Stimulated activated naive B cell treated with anti-CD40 and anti-IgM and Interleukin-4, amounts not matched to agents 10 μg/mL and 1 μg/mL and 100 μg/mL, for 72 hours (primary cell): Measurements from ENCODE around the gene FAM163B.

Experiments
- ATAC-seq, 2 donors: fragments of 150-1000 bp; cut with Tn5 transposase; replicated peaks; 2 replicates each; pipeline ENCODE4 v1.10.0; 2021; ENCODE audit warnings: moderate library complexity in 1 of 2
- DNase-seq: peaks from one replicate; pipeline ENCODE4 v3.0.0; 2021
- H3K27ac Mint-ChIP-seq: one replicate; pipeline ENCODE4 v1.8.0; 2022; ENCODE audit warnings: mild to moderate bottlenecking, mixed read lengths
- H3K27me3 Mint-ChIP-seq, 2 donors: one replicate each; pipeline ENCODE4 v1.8.0; 2022; ENCODE audit warnings: mixed read lengths in 2 of 2
- H3K36me3 Mint-ChIP-seq, 2 donors: one replicate each; pipeline ENCODE4 v1.8.0; 2022; ENCODE audit warnings: mixed read lengths in 2 of 2, mild to moderate bottlenecking in 1 of 2
- H3K4me1 Mint-ChIP-seq, 2 donors: one replicate each; pipeline ENCODE4 v1.8.0; 2022; ENCODE audit warnings: mixed read lengths in 2 of 2, mild to moderate bottlenecking in 1 of 2
- H3K4me3 Mint-ChIP-seq, 2 donors: one replicate each; pipeline ENCODE4 v1.8.0; 2022; ENCODE audit warnings: mild to moderate bottlenecking in 2 of 2, mixed read lengths in 2 of 2, moderate library complexity in 1 of 2
- H3K9me3 Mint-ChIP-seq, 2 donors: one replicate each; pipeline ENCODE4 v1.8.0; 2022; ENCODE audit warnings: mixed read lengths in 2 of 2, mild to moderate bottlenecking in 1 of 2

The FAM163B gene

DNA sequence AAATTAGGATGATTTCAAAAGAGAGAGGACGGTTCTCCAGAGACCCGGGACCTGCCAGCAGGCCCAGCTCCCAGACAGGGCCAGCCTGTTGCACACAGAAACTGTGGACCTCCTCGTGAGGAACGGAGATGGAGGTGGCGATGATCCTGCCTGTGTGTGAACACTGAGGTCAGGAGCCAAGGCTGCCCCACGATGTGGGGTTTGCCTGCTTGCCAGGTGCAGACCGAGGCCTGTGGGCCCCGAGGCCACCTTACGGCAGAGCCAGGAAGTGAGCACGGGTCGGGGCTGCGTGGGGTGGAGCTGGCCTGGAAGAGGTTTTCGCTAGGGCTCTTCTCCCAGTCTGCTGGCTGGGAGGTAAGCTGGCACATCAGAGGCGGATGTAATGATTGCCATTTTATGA lies 4.3 kb downstream of the FAM163B start:
- Mint-ChIP-seq H3K4me1 (peaks cover 8 to 11% of the 10 kb centered on the region in 2 donors), H3K36me3 (peaks cover 0 to 2% of the 10 kb centered on the region in 2 donors)
- ATAC-seq: no peak

DNA sequence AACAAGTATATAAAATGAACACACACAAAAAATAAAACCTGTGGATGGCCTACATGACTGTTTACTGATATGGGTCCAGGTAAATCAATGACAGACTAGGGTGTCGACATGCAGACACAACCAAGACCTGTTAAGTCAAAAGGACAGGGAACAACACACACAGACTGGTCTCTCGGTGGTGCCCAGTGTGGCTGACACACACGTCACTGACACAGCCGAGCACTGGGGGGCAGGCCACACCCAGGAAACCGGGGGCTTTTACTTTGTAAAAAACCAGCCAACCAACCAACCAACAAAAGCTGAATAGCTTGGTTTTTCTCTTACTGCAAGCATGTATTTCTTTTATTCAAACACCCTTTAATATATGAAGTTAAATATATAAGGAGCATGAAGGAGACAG lies 5.0 kb downstream of the FAM163B start:
- peaks cover 8 to 11% of the 10 kb centered on the region in 2 donors for H3K4me1 Mint-ChIP-seq
- H3K27ac Mint-ChIP-seq: no peak overlapping the region
- DNase-seq: no peak
- H3K4me3 Mint-ChIP-seq: no peak overlapping the region
- no peaks in the 10 kb centered on the region for H3K9me3 Mint-ChIP-seq
- H3K27me3 Mint-ChIP-seq: peaks cover 47 to 57% of the 10 kb centered on the region in 2 donors
- H3K36me3 Mint-ChIP-seq: no peaks in the 10 kb centered on the region
- ATAC-seq: peak; percentile 68 to 73

More for the DNA sequence above, 4.3 kb downstream of the FAM163B start:
- no peak for DNase-seq
- no peak overlapping the region for H3K27ac Mint-ChIP-seq
- no peak overlapping the region for H3K4me3 Mint-ChIP-seq
- H3K27me3 Mint-ChIP-seq: peaks cover 52 to 62% of the 10 kb centered on the region in 2 donors
- no peaks in the 10 kb centered on the region for H3K9me3 Mint-ChIP-seq

GRCh38 chr9:133603135-133603927 lies 5.9 kb downstream of the FAM163B start:
- Mint-ChIP-seq H3K4me3 (no peak overlapping the region), H3K27me3 (peaks cover 44 to 52% of the 10 kb centered on the region in 2 donors), H3K9me3 (no peaks in the 10 kb centered on the region), H3K4me1 (peaks cover 8 to 11% of the 10 kb centered on the region in 2 donors), H3K27ac (no peak overlapping the region), H3K36me3 (no peaks in the 10 kb centered on the region)
- DNase-seq (no peak), ATAC-seq (no peak)

DNA sequence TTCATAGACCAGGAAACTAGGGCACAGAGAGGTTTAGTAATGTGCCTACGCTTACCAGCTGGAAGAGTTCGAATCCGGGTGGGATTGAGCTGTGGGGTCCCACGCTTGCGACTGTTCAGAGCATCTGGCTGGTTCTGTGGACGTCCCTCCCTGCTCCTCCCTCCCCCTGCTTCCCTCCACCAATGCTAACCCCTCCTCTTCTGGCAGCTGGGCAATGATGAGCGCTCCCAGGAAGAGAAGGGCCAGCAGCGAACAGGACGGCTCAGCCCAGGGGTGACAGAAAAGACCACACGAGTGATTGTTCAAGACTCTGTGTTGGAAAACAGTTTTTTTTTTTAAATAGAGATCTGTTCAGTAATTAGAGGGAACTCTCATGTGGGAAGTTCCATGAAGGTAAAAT lies 6.9 kb downstream of the FAM163B start:
- Mint-ChIP-seq H3K27me3 (peaks cover 36 to 42% of the 10 kb centered on the region in 2 donors), H3K4me1 (peaks cover 8 to 11% of the 10 kb centered on the region in 2 donors), H3K36me3 (peaks cover 4 to 6% of the 10 kb centered on the region in 2 donors), H3K4me3 (no peak overlapping the region), H3K27ac (no peak overlapping the region), H3K9me3 (peaks cover 8% of the 10 kb centered on the region in 2 donors)
- DNase-seq (no peak), ATAC-seq (no peak)

DNA sequence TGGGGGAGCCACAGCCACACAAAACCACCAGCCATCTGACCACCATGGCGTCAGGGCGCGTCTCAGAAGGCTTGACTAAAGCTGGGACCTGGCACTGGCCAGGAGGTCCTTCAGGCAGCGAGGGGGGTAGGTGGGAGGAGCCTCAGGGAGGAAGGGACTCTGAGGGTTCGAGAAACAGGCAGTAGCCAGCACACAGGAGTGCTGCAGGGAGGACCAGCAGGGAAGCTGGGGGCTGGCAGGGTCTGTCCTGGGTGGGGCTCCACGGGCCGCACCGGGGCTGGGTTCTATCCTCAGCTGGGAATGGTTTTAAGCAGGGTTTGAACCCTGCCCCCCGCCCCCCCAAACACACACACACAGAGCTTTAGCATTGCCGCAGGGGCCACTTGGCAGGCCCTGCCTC lies 7.4 kb downstream of the FAM163B start:
- H3K4me1 Mint-ChIP-seq: peaks cover 8 to 11% of the 10 kb centered on the region in 2 donors
- peaks cover 13% of the 10 kb centered on the region in 2 donors for H3K9me3 Mint-ChIP-seq
- no peak for ATAC-seq
- peaks cover 31 to 37% of the 10 kb centered on the region in 2 donors for H3K27me3 Mint-ChIP-seq
- H3K27ac Mint-ChIP-seq: no peak overlapping the region
- H3K4me3 Mint-ChIP-seq: no peak overlapping the region
- H3K36me3 Mint-ChIP-seq: peaks cover 4 to 6% of the 10 kb centered on the region in 2 donors
- no peak for DNase-seq

- no peak for DNase-seq
- peaks cover 8 to 11% of the 10 kb centered on the region in 2 donors for H3K4me1 Mint-ChIP-seq
- ATAC-seq: no peak
- no peak overlapping the region for H3K4me3 Mint-ChIP-seq
- H3K36me3 Mint-ChIP-seq: peaks cover 4 to 6% of the 10 kb centered on the region in 2 donors
- peaks cover 23 to 29% of the 10 kb centered on the region in 2 donors for H3K27me3 Mint-ChIP-seq
- H3K27ac Mint-ChIP-seq: no peak overlapping the region
- H3K9me3 Mint-ChIP-seq: peaks cover 13 to 16% of the 10 kb centered on the region in 2 donors
These were observed 8.4 kb downstream of the FAM163B start for GRCh38 chr9:133600739-133601138.

- Mint-ChIP-seq H3K4me1 (peaks cover 5 to 7% of the 10 kb centered on the region in 2 donors), H3K27ac (no peak overlapping the region), H3K36me3 (peaks cover 4 to 6% of the 10 kb centered on the region in 2 donors), H3K4me3 (no peak overlapping the region), H3K27me3 (peaks cover 19 to 28% of the 10 kb centered on the region in 2 donors), H3K9me3 (peaks cover 13 to 16% of the 10 kb centered on the region in 2 donors)
- DNase-seq (no peak), ATAC-seq (no peak)
These were observed 9.6 kb downstream of the FAM163B start for GRCh38 chr9:133599470-133600173.

- H3K4me3 Mint-ChIP-seq: no peak overlapping the region
- no peak for ATAC-seq
- peaks cover 23 to 27% of the 10 kb centered on the region in 2 donors for H3K27me3 Mint-ChIP-seq
- peaks cover under 1% of the 10 kb centered on the region in 2 donors for H3K4me1 Mint-ChIP-seq
- peaks cover 13 to 16% of the 10 kb centered on the region in 2 donors for H3K9me3 Mint-ChIP-seq
- DNase-seq: no peak
- peaks cover 6% of the 10 kb centered on the region in 2 donors for H3K36me3 Mint-ChIP-seq
- no peak overlapping the region for H3K27ac Mint-ChIP-seq
These were observed 10.2 kb downstream of the FAM163B start for GRCh38 chr9:133598978-133599377.

DNA sequence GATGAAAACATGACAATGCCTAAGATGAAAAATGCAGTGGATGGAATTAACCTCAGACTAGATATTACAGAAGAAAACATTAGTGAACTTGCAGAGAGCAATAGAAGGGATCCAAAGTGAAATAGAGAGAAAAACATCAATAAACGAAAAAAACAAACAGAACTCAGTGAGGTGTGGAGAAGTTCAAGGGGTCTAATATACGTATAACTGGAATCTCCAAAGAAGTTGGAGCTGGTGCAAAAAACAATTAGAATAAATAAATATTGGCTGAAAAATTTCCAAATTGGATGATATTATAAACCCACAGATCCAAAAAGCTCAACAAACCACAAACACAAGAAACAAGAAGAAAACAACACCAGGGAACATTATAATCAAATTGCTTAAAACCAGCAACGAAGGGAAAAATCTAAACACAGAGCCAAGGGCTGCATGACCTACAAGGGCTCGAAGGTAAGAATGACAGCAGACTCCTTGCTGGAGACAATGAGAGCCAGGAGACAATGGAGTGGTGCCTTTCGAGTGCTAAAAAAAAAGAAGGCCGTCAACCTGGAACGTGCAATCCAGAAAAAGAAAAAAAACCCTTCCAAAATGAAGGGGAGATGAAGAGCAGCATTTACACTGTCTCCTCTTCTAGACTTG lies 11.8 kb downstream of the FAM163B start:
- H3K27ac Mint-ChIP-seq: no peak overlapping the region
- no peak for ATAC-seq

DNA sequence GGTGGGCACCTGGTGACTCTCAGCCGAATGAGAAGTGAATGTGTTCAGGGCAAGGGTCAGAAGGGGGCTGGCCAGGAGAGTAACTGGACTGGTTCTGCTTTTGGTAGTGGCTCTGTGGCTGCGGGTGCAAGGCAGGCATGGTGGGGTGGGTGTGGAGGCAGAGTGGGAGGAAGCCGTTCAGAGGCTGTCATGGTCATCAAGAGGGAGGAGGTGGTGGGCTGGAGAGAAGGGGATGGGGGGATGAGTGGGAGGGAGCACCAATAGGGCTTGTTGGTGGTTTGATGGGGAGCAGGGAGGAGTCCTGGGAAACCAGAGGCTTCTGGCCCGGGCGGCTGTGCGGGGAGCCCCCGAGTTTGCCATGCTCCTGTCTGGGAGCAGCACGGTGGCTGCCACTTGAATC lies 13.3 kb downstream of the FAM163B start:
- peaks cover 13 to 16% of the 10 kb centered on the region in 2 donors for H3K9me3 Mint-ChIP-seq
- no peaks in the 10 kb centered on the region for H3K4me1 Mint-ChIP-seq
- DNase-seq: no peak
- no peak overlapping the region for H3K27ac Mint-ChIP-seq
- peaks cover 22 to 27% of the 10 kb centered on the region in 2 donors for H3K27me3 Mint-ChIP-seq
- no peak for ATAC-seq
- no peak overlapping the region for H3K4me3 Mint-ChIP-seq
- peaks cover 6% of the 10 kb centered on the region in 2 donors for H3K36me3 Mint-ChIP-seq

More for the DNA sequence above, 11.8 kb downstream of the FAM163B start:
- Mint-ChIP-seq H3K9me3 (peaks cover 13 to 16% of the 10 kb centered on the region in 2 donors), H3K4me1 (no peaks in the 10 kb centered on the region), H3K36me3 (peaks cover 6% of the 10 kb centered on the region in 2 donors), H3K4me3 (no peak overlapping the region), H3K27me3 (peaks cover 27 to 29% of the 10 kb centered on the region in 2 donors)
- no peak for DNase-seq

DNA sequence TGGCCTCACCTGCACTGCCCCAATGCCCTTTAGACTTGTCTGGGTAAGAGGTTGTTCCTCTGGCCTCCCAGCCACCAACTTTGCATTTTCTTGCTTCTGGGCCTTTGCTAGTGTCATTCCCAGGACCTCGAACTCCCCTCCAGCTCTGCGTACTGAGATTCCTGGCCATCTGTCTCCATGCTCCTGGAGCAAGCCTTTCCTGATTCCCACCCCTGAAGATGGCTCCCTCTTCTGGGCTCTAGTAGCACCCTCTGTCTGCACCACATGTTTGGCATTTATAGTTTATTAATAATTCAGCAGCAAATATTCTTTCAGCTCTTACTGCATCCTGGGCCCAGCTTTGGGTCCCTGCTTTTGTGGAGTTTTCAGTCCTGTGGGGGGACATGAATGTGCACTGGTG lies 14.9 kb downstream of the FAM163B start:
- Mint-ChIP-seq H3K36me3 (peaks cover 6% of the 10 kb centered on the region in 2 donors), H3K9me3 (peaks cover 13 to 16% of the 10 kb centered on the region in 2 donors), H3K27ac (no peak overlapping the region), H3K4me1 (peaks cover 0 to 2% of the 10 kb centered on the region in 2 donors), H3K4me3 (no peak overlapping the region), H3K27me3 (peaks cover 22 to 27% of the 10 kb centered on the region in 2 donors)
- DNase-seq (no peak), ATAC-seq (no peak)

DNA sequence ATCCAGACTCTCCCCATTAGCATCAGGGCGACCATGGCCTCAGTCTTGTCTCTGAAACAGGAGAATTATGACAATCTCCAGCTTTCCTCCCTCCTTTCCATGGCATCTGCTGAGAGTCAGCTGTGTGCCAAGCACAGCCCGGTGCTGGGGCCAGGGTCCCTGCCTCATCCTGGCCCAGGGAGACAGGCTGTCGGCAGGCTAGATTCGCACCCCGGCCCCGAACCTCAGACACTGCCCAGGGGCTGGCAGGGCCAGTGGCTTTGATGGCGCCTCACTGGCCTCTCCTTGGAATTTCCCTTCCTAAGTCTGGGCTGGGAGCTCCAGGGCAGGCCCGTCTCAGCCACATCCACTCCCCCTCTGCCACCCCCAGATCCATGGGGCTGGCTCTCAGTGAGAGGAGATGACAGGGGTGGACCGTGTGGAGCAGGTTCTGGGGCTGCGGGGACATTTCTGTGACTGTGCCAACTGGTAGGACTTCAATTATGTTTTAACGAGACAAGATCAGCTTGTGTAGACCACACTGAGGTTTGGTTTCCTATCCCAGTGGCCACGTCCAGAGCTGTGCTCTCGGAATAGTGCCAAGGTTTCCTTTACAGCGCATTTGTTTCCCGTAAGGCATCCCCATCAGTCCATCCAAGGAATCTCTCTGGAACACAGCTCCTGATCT lies 15.5 kb downstream of the FAM163B start:
- Mint-ChIP-seq H3K4me1 (peaks cover 0 to 2% of the 10 kb centered on the region in 2 donors), H3K4me3 (no peak overlapping the region), H3K36me3 (peaks cover 6% of the 10 kb centered on the region in 2 donors), H3K27ac (no peak overlapping the region), H3K27me3 (peaks cover 22 to 27% of the 10 kb centered on the region in 2 donors), H3K9me3 (peaks cover 13 to 16% of the 10 kb centered on the region in 2 donors)
- no peak for ATAC-seq
- no peak for DNase-seq

GRCh38 chr9:133592731-133593409 lies 16.3 kb downstream of the FAM163B start:
- Mint-ChIP-seq H3K36me3 (peaks cover 5% of the 10 kb centered on the region in 2 donors), H3K27ac (no peak overlapping the region)
- no peak for ATAC-seq

More at GRCh38 chr9:133592731-133593409, 16.3 kb downstream of the FAM163B start:
- H3K27me3 Mint-ChIP-seq: peaks cover 22 to 27% of the 10 kb centered on the region in 2 donors
- H3K4me3 Mint-ChIP-seq: no peak overlapping the region
- no peak for DNase-seq
- H3K4me1 Mint-ChIP-seq: peaks cover 0 to 2% of the 10 kb centered on the region in 2 donors
- H3K9me3 Mint-ChIP-seq: peaks cover 15 to 16% of the 10 kb centered on the region in 2 donors
